ENCODE data around the gene ZBTB7C. TPM values are rescaled to one million over a fixed set of nuclear protein-coding genes. Genes with fewer than 3 reads are reported as not detected.

Gene ZBTB7C
- total RNA-seq, 1 experiment from 2014 or later, result not detected

GRCh38 chr18:48151421-48152065 lies 257.6 kb downstream of the ZBTB7C start:
- no peak for DNase-seq
- H3K4me1 Mint-ChIP-seq (ENCODE audit: low read depth, unreplicated experiment), result peaks cover 9% of the 10 kb centered on the region
- CTCF ChIA-PET, result interaction anchor here (0.5 to 1.5 kb wide), 2 partner anchors 9 to 12 kb away, joined by 3 to 4 read pairs; no protein-coding TSS in a partner anchor
- H3K4me3 Mint-ChIP-seq (ENCODE audit: low read depth, unreplicated experiment), result no peak overlapping the region
- no peaks in the 10 kb centered on the region for H3K36me3 Mint-ChIP-seq (ENCODE audit: insufficient read depth, unreplicated experiment)
- no peak overlapping the region for H3K27ac Mint-ChIP-seq (ENCODE audit: unreplicated experiment)
- H3K27me3 Mint-ChIP-seq (ENCODE audit: unreplicated experiment), result peaks cover 70% of the 10 kb centered on the region
- BruUV-seq (replicated peaks), result no TSS peak
- TF ChIP-seq CTCF (IDR thresholded peaks at IDR 0.05; ENCODE audit: unreplicated experiment), result no peak
- intact Hi-C loops (cut with micrococcal nuclease; ENCODE audit: unreplicated experiment), result no loop called here
- H3K9me3 Mint-ChIP-seq (ENCODE audit: low read depth, unreplicated experiment), result no peaks in the 10 kb centered on the region

GRCh38 chr18:48149020-48149685 lies 260.0 kb downstream of the ZBTB7C start:
- Mint-ChIP-seq H3K27ac (ENCODE audit: unreplicated experiment) (no peak overlapping the region), H3K36me3 (ENCODE audit: insufficient read depth, unreplicated experiment) (no peaks in the 10 kb centered on the region), H3K4me3 (ENCODE audit: low read depth, unreplicated experiment) (no peak overlapping the region), H3K27me3 (ENCODE audit: unreplicated experiment) (peaks cover 64% of the 10 kb centered on the region), H3K9me3 (ENCODE audit: low read depth, unreplicated experiment) (no peaks in the 10 kb centered on the region), H3K4me1 (ENCODE audit: low read depth, unreplicated experiment) (peaks cover 9% of the 10 kb centered on the region)
- no peak for DNase-seq
- TF ChIP-seq CTCF (IDR thresholded peaks at IDR 0.05; ENCODE audit: unreplicated experiment), result no peak
- CTCF ChIA-PET, result no interaction called here
- BruUV-seq (replicated peaks), result no TSS peak
- intact Hi-C loops (cut with micrococcal nuclease; ENCODE audit: unreplicated experiment), result no loop called here

- no peak for TF ChIP-seq CTCF (IDR thresholded peaks at IDR 0.05; ENCODE audit: unreplicated experiment)
- DNase-seq, result no peak
- H3K4me1 Mint-ChIP-seq (ENCODE audit: low read depth, unreplicated experiment), result no peaks in the 10 kb centered on the region
- H3K27ac Mint-ChIP-seq (ENCODE audit: unreplicated experiment), result no peak overlapping the region
- CTCF ChIA-PET, result interaction anchor here (0.5 kb wide), 1 partner anchor 9 kb away, joined by 6 read pairs; no protein-coding TSS in a partner anchor
- no peaks in the 10 kb centered on the region for H3K9me3 Mint-ChIP-seq (ENCODE audit: low read depth, unreplicated experiment)
- H3K27me3 Mint-ChIP-seq (ENCODE audit: unreplicated experiment), result peaks cover 78% of the 10 kb centered on the region
- BruUV-seq (replicated peaks), result no TSS peak
- no peak overlapping the region for H3K4me3 Mint-ChIP-seq (ENCODE audit: low read depth, unreplicated experiment)
- H3K36me3 Mint-ChIP-seq (ENCODE audit: insufficient read depth, unreplicated experiment), result no peaks in the 10 kb centered on the region
- intact Hi-C loops (cut with micrococcal nuclease; ENCODE audit: unreplicated experiment), result no loop called here
Measured at GRCh38 chr18:48142994-48143393, 266.2 kb downstream of the ZBTB7C start.

- Mint-ChIP-seq H3K9me3 (ENCODE audit: low read depth, unreplicated experiment) (no peaks in the 10 kb centered on the region), H3K27ac (ENCODE audit: unreplicated experiment) (no peak overlapping the region)
Measured at GRCh38 chr18:48142353-48142752, 266.8 kb downstream of the ZBTB7C start.

More at GRCh38 chr18:48142353-48142752, 266.8 kb downstream of the ZBTB7C start:
- intact Hi-C loops (cut with micrococcal nuclease; ENCODE audit: unreplicated experiment), result no loop called here
- Mint-ChIP-seq H3K36me3 (ENCODE audit: insufficient read depth, unreplicated experiment) (no peaks in the 10 kb centered on the region), H3K4me1 (ENCODE audit: low read depth, unreplicated experiment) (no peaks in the 10 kb centered on the region), H3K4me3 (ENCODE audit: low read depth, unreplicated experiment) (no peak overlapping the region), H3K27me3 (ENCODE audit: unreplicated experiment) (peaks cover 84% of the 10 kb centered on the region)
- CTCF ChIA-PET, result interaction anchor here (0.5 kb wide), 1 partner anchor 9 kb away, joined by 6 read pairs; no protein-coding TSS in a partner anchor
- no peak for DNase-seq
- no peak for TF ChIP-seq CTCF (IDR thresholded peaks at IDR 0.05; ENCODE audit: unreplicated experiment)
- no TSS peak for BruUV-seq (replicated peaks)

Measured in Calu3 (cell line).